GM18868 (cell line): Measurements from ENCODE around the gene CAPN10.

Experiments
- ATAC-seq: cut with Tn5 transposase; IDR thresholded peaks from one replicate; pipeline ENCODE4 v1.9.1; 2021; ENCODE audit warnings: mild to moderate bottlenecking, moderate library complexity; ENCODE audit not compliant: unreplicated experiment

Gene CAPN10

DNA sequence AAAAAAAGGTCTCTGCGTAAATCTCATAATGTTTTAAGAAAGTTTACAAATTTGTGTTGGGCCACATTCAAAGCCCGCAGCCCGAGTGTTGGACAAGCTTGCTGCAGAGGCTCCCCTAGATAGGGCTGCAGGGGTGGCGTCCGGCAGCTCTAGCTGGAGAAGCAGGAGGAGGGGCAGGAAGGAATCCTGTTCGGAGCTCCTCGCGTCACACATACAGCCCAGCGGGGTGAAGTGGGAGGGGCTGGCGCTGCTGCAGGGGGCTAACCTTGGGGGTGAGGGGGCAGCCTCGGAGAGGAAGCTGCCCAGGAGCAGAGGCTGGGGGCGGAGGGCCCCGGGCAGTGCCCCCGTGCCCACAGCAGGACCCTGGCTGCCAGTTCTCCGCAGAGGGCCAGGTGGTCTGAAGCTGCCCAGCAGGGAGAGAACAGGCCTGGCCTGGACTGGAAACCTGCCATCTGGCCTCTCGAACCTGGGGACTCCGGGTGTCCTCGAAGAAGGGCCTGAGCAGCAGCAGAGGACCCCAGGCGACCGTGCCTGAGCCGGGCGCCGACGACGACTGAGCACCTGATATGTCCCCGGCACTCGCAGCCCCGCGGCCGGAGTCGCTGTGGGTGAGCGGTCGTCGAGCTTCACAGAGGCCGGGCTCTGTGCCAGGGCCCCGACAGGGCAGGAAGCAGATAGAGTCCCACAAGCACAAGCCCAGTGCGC, 36.1 kb downstream of the CAPN10 start:
- ATAC-seq: no peak

DNA sequence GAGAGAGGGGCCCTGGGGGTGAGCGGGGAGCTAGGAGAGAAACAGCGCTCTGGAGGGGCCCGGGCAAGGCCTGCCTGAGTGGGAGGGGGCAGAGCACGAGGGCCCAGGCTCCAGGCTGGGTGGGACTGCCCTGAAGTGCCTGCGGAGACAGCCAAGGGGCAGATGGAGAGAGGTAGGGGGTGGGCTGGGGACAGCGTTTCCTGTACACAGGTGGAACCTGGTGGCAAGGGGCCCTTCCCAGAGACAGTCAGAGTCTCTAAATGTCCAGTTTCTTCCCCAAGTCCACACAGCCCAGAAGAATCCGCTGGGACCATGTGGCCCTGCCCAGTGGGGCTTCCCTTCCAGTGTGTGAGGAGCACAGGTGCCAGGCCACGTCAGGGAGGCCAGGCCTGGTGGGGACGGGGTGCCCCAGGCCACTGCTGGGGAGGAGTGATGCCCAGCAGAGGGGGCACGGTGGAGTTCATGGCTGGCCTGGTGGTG, 37.0 kb downstream of the CAPN10 start:
- ATAC-seq: no peak

DNA sequence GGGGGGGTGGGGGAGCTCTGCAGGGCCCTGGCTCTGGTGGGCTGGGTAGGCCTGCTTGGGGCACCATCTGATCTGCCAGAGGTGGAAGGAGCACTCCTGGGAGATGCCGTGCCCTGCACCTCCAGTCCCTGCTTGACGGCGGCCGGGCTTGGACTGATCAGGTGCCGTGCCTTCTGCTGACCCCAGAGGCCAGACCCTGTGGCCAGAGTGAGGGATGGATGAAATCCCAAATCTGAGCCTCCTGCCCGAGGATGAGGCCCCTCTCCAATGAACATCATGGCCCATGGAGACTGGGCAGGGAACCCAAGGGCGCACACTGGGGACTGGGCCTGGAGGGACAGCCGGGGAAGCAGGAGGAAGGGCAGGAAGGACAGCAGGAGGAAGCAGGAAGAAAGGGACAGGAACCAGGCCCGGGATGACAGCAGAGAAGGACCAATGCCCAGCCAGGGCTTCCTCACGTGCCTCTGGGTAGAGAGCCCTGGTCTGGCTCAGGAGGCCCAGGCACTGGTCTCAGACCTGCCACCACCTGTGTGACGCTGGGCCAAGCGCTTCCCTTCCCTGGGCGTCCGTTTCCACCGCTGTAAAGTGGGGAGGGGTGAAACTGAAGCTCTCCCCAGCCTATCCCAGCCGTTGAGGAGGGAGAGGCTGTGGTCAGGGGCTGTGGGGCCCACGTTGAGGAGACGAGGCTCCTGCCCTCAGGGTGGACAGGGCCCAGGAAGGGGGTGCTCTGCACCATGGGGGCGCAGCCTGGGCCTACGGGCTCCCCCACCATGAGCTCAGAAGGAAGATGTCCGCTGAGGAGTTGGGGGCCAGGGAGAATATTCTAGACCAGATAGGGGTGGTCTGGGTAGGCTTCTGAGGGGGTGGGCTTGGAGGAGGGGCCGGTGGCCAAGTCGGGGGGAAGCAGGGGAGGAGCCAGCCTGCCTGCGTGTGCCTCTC, 37.7 kb downstream of the CAPN10 start:
- no peak for ATAC-seq

DNA sequence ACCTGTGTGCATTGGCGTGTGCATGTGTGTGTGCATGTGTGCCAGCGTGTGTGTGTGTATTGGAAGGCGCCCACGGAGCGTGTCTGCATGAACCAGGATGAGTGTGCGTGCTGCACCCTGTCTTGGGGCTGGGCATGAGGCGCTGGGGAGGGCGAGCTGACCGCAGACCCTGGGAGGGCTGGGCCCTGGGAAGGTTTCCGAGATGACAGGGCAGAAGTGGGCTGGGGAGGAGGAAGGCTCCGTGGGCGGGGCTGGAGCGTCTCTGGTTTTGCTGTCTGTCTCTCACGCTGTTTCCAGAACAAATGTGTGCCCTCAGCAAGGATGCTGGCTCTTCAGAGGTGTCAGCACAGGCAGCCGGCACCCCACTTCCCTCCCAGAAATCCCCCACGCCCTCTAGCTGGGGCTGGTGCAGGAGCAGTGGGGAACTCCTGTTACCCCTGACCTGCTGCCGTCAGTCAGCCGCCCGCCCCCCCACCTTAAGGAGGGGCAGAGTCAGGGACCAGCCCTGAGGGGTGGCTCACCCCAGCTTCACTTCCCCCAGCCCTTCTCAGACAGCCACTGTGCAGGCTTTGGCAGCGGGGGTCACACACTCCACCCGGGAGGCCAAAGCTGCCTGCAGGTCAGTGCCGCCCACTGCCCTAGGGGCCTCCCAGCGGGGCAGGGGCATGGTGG, 38.6 kb downstream of the CAPN10 start, which contains the start of gene GPR35:
TSS of gene GPR35 (plus strand) at position 531 of the 672 bp plus-strand sequence. CDS start 4,473 bp downstream, outside the sequence.
- no peak for ATAC-seq

DNA sequence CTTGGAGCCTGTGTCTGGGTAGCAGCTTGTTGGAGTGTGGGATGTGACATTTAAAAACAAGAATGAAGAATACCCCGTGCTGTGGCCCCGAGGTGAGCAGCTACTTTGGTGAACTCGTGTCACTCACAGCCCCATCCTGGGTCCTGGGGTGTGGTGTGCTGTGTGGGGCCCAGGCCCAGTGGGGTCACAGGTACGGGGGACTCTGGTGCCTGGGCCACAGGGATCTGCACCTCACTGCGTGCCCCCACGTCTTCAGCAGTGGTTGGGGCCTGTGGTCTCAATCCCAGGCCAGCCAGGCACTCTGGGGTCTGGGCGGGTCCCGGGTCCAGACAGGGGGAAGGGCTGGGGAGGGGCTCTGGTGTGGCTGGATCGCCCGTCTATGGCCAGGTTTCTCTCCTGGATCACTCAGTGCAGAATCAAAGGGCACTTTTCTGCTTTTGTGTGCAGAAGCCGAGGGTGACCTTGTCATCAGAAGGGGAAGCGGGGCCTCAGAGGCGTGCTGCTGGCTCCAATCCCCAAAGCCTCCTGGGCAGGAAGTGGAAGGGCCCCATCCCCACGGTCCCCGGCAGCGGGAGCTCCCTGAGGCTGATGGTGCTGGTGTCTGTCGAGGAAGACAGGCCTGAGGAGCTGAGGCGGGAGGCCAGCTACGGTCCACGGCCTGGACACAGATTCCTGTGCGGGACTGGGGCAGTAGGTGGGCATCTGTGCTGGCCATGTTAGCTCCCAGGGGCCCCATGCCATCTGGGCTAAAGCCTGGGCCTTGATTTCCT, 40.2 kb downstream of the CAPN10 start:
- no peak for ATAC-seq

DNA sequence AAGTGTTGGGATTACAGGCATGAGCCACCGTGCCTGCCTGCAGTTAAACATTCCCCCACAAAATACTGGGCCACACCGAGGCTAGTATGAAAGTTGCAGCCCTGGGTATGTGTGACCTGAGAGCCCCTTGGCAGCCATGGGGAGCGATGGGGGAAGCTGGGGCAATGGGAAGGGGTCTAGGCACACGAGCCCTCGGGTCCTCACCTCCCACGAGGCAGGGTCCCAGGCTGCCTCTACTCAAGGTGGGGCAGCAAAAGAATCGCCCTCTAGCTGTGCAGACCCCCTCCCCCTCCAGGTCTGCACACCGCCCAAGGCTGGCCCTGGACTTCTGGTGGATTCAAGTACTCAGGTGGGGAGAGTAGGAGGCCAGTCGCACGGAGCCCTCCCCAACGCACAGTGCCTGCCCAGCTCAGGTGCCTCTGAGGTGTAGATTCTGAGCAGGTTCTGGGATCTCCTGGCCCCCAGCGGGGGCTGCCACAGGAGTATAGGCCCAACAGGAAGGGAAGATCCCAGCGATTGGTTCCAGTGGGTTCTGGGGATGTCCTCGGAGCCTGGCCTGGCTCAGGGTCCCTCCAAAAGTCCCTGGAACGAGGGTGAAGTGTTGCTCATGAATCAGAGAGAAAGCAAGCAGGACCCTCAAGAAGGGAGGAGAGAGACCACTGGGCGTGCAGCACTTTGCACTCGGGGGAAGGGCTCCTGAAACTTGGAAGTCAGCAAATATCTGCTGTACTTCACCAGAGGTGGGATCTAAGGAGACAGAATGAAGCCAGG, 41.4 kb downstream of the CAPN10 start:
- no peak for ATAC-seq

DNA sequence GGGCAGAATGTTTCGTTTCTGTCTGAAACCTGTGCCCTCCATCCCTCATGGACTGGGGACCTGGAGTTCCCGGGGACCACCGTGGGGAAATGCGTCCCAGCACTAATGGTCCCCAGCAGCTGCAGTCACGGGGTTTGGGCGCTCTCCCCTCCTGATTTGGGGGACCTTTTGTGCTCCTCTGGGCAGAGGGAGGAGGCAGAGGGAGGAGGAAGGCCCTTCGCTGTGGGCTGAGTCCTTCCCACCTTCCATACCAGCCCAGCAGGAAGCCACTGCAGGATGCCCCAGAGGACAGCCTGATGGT, 41.9 kb downstream of the CAPN10 start:
- no peak for ATAC-seq

DNA sequence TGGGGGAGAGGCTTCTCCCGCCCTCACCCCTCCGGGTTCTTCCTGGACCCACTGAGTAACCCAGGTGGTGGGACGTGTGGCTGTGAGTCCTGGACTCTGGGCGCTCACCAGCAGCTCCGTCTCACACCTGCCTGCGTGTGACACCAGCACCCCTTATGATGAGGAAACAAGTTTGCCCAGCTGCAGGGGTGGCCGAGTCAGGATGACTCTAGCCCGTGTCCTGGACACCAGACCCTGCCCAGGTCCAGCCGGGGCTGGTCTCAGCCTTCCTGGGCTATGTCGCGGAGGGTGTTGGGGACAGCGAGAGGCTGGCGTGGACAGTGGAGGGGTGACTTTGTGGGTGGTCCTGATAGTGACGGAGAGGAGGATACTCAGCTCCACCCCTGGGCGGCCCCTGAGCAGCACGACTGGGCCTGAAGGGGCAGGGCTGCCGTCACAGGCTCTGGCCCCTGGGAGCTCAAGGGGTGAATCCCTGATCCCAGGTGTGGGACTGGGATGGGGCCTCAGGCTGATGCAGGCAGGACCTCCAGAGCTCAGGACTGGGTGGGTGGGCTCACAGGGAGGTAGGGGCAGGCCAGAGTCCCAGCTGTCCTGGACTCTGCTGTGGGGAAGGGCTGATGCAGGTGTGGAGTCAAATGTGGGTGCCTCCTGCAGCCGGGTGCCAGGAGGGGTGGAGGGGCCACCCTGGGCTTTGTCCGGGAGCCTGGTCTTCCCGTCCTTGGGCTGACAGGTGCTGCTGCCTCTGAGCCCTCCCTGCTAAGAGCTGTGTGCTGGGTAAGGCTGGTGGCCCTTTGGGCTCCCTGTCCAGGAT, 42.5 kb downstream of the CAPN10 start:
- no peak for ATAC-seq

DNA sequence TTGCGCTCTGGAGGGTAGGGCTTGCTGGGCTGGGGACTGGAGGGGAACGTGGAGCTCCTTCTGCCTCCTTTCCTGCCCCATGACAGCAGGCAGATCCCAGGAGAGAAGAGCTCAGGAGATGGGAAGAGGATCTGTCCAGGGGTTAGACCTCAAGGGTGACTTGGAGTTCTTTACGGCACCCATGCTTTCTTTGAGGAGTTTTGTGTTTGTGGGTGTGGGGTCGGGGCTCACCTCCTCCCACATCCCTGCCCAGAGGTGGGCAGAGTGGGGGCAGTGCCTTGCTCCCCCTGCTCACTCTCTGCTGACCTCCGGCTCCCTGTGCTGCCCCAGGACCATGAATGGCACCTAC, 43.1 kb downstream of the CAPN10 start:
- ATAC-seq: no peak

DNA sequence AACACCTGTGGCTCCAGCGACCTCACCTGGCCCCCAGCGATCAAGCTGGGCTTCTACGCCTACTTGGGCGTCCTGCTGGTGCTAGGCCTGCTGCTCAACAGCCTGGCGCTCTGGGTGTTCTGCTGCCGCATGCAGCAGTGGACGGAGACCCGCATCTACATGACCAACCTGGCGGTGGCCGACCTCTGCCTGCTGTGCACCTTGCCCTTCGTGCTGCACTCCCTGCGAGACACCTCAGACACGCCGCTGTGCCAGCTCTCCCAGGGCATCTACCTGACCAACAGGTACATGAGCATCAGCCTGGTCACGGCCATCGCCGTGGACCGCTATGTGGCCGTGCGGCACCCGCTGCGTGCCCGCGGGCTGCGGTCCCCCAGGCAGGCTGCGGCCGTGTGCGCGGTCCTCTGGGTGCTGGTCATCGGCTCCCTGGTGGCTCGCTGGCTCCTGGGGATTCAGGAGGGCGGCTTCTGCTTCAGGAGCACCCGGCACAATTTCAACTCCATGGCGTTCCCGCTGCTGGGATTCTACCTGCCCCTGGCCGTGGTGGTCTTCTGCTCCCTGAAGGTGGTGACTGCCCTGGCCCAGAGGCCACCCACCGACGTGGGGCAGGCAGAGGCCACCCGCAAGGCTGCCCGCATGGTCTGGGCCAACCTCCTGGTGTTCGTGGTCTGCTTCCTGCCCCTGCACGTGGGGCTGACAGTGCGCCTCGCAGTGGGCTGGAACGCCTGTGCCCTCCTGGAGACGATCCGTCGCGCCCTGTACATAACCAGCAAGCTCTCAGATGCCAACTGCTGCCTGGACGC, 43.6 kb downstream of the CAPN10 start:
- ATAC-seq: no peak

DNA sequence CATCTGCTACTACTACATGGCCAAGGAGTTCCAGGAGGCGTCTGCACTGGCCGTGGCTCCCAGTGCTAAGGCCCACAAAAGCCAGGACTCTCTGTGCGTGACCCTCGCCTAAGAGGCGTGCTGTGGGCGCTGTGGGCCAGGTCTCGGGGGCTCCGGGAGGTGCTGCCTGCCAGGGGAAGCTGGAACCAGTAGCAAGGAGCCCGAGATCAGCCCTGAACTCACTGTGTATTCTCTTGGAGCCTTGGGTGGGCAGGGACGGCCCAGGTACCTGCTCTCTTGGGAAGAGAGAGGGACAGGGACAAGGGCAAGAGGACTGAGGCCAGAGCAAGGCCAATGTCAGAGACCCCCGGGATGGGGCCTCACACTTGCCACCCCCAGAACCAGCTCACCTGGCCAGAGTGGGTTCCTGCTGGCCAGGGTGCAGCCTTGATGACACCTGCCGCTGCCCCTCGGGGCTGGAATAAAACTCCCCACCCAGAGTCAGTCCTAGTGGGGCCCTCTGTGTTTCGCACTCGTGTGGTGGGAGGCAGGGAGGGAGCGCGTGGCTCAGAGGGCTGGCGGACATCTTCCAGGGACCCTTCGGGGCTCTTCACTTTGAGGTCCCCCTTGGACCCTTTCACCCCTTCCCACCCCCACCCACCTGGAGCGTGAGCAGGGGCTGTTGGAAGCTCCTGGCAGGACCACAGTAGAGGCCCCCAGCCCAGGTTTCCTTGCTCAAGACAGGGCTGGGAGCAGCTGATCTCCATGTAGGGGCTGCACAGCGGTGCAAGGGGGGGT, 44.4 kb downstream of the CAPN10 start:
- ATAC-seq: no peak

DNA sequence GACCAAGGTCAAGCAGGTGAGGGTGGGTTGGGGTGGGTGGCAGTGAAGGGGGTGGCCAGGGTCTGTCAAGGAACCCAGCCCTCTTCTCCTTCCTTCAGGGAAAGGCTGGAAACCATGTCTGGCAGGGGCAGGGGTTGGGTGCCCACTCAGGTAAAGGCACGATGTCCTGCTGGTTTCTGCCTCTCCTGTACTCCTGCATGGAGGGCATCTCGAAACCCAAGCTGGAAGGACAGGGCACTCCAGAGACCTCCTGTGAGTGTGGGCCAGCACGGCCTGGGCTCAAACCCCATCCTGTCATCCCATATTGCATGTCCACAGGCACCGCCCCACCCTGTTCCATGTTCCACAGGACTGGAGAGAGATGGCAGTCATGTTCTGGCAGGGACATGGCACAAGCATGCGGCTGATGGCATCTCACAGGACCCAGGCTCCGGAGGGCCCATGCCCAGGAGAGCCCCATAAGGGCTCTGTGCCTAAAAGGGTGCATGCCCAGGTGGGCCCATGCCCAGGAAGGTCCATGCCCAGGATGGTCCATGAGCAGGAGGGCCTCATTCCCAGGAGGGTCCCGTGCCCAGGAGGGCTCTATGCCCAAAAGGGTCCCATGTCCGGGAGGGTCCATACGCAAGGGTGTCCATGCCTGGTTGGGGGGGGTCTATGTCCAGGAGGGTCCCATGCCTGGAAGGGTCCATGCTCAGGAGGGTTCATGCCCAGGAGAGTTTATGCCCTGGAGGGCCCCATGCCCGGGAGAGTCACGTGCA, 45.2 kb downstream of the CAPN10 start:
- ATAC-seq: no peak

DNA sequence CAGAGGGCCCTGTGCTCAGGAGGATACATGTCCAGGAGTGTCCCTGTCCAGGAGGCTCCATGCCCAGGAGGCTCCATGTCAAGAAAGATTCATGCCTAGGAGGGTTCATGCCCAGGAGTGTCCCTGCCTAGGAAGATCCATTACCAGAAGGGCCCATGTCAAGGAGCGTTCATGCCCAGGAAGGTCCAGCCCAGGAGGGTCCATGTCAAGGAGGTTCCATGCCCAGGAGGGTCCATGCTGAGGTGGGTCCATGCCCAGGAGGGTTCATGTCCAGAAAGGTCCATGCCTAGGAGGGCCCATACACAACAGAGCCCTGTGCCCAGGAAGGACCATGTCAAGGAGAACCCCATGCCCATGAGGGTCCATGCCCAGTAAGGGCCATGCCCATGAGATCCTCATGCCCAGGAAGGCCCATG, 45.8 kb downstream of the CAPN10 start:
- no peak for ATAC-seq

DNA sequence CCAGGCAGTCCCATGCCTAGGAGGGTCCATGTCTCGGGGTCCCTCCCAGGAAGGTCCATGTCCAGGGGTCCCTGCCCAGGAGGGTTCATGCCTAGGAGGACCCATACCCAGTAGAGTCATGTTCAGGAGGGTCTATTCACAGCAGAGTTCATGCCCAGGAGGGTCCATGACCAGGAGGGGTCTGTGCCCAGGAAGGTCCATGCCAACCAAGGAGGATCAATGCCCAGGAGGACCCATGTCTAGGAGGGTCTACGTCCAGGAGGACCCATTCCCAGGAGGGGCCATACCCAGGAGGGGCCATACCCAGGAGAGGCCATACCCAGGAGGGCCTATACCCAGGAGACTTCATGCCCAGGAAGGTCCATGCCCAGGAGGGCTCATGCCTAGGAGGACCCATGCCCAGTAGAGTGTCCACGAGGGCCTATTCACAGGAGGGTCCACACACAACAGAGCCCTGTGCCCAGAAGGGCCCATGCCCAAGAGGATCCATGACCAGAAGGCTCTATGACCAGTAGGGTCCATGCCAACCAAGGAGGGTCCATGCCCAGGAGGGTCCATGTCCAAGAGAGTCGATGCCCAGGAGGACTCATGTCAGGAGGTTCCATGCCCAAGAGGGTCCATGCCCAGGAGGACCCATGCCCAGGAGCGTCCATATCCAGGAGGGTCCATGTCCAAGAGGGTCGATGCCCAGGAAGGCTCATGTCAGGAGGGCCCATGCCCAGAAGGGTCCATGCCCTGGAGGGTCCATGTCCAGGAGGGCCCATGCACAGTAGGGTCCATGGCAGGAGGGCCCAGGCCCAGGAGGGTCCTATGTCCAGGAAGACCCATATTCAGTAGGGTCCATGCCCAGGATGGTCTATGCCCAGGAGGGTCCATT, 48.8 kb downstream of the CAPN10 start:
- no peak for ATAC-seq

DNA sequence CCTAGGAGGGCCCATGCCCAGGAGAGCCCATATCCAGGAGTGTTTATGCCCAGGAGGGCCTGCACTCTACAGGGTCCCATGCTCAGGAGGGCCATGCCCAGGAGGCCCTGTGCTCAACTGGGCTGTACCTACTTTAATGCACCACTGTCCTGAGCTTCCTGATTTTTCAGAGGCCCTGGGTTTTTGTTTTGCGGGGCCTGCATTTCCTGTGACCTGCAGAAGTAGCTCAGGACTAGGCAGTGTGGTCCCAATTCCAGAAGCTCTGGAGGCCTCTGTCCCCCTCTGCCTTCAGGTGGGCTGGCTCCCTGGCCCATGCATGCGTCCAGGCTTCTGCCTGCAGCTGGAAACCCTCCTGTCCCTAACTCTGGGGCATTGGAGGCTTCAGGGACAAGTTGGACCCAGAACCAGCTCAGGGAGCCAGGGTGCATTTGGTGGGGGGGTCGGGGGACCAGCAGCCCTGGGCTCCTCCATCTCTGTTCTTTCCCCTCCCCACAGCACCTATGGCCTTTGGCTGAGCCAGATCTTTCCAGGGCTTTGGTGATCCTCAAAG, 49.5 kb downstream of the CAPN10 start:
- no peak for ATAC-seq
